Measurements from ENCODE around the gene FAM81A. TPM values are rescaled to one million over a fixed set of nuclear protein-coding genes. Genes with fewer than 3 reads are reported as not detected.

The FAM81A gene
- polyA plus RNA-seq = 5.3 TPM
- long read RNA-seq, donor 1, partial matches to known transcripts = 0 of 1 reads
- long read RNA-seq, donor 1, other reads (novel, unspliced or antisense) = 0 of 1 reads
- long read RNA-seq, donor 2 = 0 reads
- long read RNA-seq, donor 3 = 0 reads
- long read RNA-seq, donor 4 = 0 reads
- long read RNA-seq, donor 5 = 0 reads
- long read RNA-seq, donor 6, partial matches to known transcripts = 0 of 1 reads
- long read RNA-seq, donor 6, other reads (novel, unspliced or antisense) = 0 of 1 reads
- long read RNA-seq, donor 7, partial matches to known transcripts = 0 of 1 reads
- long read RNA-seq, donor 7, other reads (novel, unspliced or antisense) = 0 of 1 reads
- long read RNA-seq, donor 8, partial matches to known transcripts = 0 of 1 reads
- long read RNA-seq, donor 8, other reads (novel, unspliced or antisense) = 0 of 1 reads
- long read RNA-seq, donor 9 = 0 reads
- long read RNA-seq, donor 10, partial matches to known transcripts = 0 of 1 reads
- long read RNA-seq, donor 10, other reads (novel, unspliced or antisense) = 0 of 1 reads
- long read RNA-seq, donor 11 = 0 reads

- WGBS (ENCODE audit: insufficient coverage, low lambda C conversion rate) = no CpG with 5 or more reads among the region's 96 CpGs
- H3K4me3 ChIP-seq (ENCODE audit: low read length) = peak within 1 kb of the TSS; percentile 55
- no peaks in the 10 kb centered on the region for H3K36me3 ChIP-seq (ENCODE audit: control insufficient read depth, insufficient read depth, low read length)
- peaks cover 22% of the 10 kb centered on the region for H3K27me3 ChIP-seq (ENCODE audit: control insufficient read depth, insufficient read depth, low read length)
- peak; percentile 60 to 76 for DNase-seq
- H3K27ac ChIP-seq (ENCODE audit: low read length) = no peak within 1 kb of the TSS
- H3K9me3 ChIP-seq (ENCODE audit: control insufficient read depth, low read depth, low read length) = no peaks in the 10 kb centered on the region
- H3K4me1 ChIP-seq (ENCODE audit: control insufficient read depth, insufficient read depth, low read length) = peaks cover 13% of the 10 kb centered on the region
Observed at GRCh38 chr15:59437817-59438624, at the start of gene FAM81A. Gene FAM81A, plus strand, starts transcription at chr15:59438186. Its CDS starts 20,441 bp downstream, at chr15:59458627.

- H3K9me3 ChIP-seq (ENCODE audit: control insufficient read depth, low read depth, low read length) = no peaks in the 10 kb centered on the region
- no peak overlapping the region for H3K27ac ChIP-seq (ENCODE audit: low read length)
- H3K36me3 ChIP-seq (ENCODE audit: control insufficient read depth, insufficient read depth, low read length) = no peaks in the 10 kb centered on the region
- no peak for DNase-seq
- no peaks in the 10 kb centered on the region for H3K4me1 ChIP-seq (ENCODE audit: control insufficient read depth, insufficient read depth, low read length)
- no peak overlapping the region for H3K4me3 ChIP-seq (ENCODE audit: low read length)
- no CpG with 5 or more reads among the region's 3 CpGs for WGBS (ENCODE audit: insufficient coverage, low lambda C conversion rate)
- H3K27me3 ChIP-seq (ENCODE audit: control insufficient read depth, insufficient read depth, low read length) = no peaks in the 10 kb centered on the region
Observed at GRCh38 chr15:59388670-59389069, 49.3 kb upstream of the FAM81A start.

- WGBS (ENCODE audit: insufficient coverage, low lambda C conversion rate) = no CpG with 5 or more reads among the region's 5 CpGs
- Histone ChIP-seq H3K9me3 (ENCODE audit: control insufficient read depth, low read depth, low read length) (no peaks in the 10 kb centered on the region), H3K36me3 (ENCODE audit: control insufficient read depth, insufficient read depth, low read length) (no peaks in the 10 kb centered on the region), H3K27me3 (ENCODE audit: control insufficient read depth, insufficient read depth, low read length) (no peaks in the 10 kb centered on the region), H3K4me1 (ENCODE audit: control insufficient read depth, insufficient read depth, low read length) (no peaks in the 10 kb centered on the region), H3K27ac (ENCODE audit: low read length) (no peak overlapping the region), H3K4me3 (ENCODE audit: low read length) (no peak overlapping the region)
- DNase-seq = no peak
Observed at GRCh38 chr15:59392299-59392698, 45.7 kb upstream of the FAM81A start.

- H3K27ac ChIP-seq (ENCODE audit: low read length) = no peak overlapping the region
- no peak for DNase-seq
- H3K27me3 ChIP-seq (ENCODE audit: control insufficient read depth, insufficient read depth, low read length) = no peaks in the 10 kb centered on the region
- H3K4me1 ChIP-seq (ENCODE audit: control insufficient read depth, insufficient read depth, low read length) = no peaks in the 10 kb centered on the region
- H3K9me3 ChIP-seq (ENCODE audit: control insufficient read depth, low read depth, low read length) = no peaks in the 10 kb centered on the region
- no peak overlapping the region for H3K4me3 ChIP-seq (ENCODE audit: low read length)
- no peaks in the 10 kb centered on the region for H3K36me3 ChIP-seq (ENCODE audit: control insufficient read depth, insufficient read depth, low read length)
- WGBS (ENCODE audit: insufficient coverage, low lambda C conversion rate) = 100% methylated on average over 3 of the region's 9 CpGs
Observed at GRCh38 chr15:59394166-59394661, 43.8 kb upstream of the FAM81A start.

GRCh38 chr15:59396211-59396610 is 41.8 kb upstream of the FAM81A start:
- DNase-seq = no peak
- no peak overlapping the region for H3K4me3 ChIP-seq (ENCODE audit: low read length)
- H3K36me3 ChIP-seq (ENCODE audit: control insufficient read depth, insufficient read depth, low read length) = no peaks in the 10 kb centered on the region
- no CpG with 5 or more reads among the region's 3 CpGs for WGBS (ENCODE audit: insufficient coverage, low lambda C conversion rate)
- H3K27ac ChIP-seq (ENCODE audit: low read length) = no peak overlapping the region
- H3K4me1 ChIP-seq (ENCODE audit: control insufficient read depth, insufficient read depth, low read length) = no peaks in the 10 kb centered on the region
- no peaks in the 10 kb centered on the region for H3K27me3 ChIP-seq (ENCODE audit: control insufficient read depth, insufficient read depth, low read length)
- no peaks in the 10 kb centered on the region for H3K9me3 ChIP-seq (ENCODE audit: control insufficient read depth, low read depth, low read length)

- Histone ChIP-seq H3K4me1 (ENCODE audit: control insufficient read depth, insufficient read depth, low read length) (no peaks in the 10 kb centered on the region), H3K27me3 (ENCODE audit: control insufficient read depth, insufficient read depth, low read length) (no peaks in the 10 kb centered on the region), H3K36me3 (ENCODE audit: control insufficient read depth, insufficient read depth, low read length) (no peaks in the 10 kb centered on the region), H3K27ac (ENCODE audit: low read length) (no peak overlapping the region), H3K4me3 (ENCODE audit: low read length) (no peak overlapping the region), H3K9me3 (ENCODE audit: control insufficient read depth, low read depth, low read length) (no peaks in the 10 kb centered on the region)
- no peak for DNase-seq
- WGBS (ENCODE audit: insufficient coverage, low lambda C conversion rate) = no CpG with 5 or more reads among the region's 3 CpGs
Observed at GRCh38 chr15:59396679-59397078, 41.3 kb upstream of the FAM81A start.

- no CpG with 5 or more reads among the region's 1 CpG for WGBS (ENCODE audit: insufficient coverage, low lambda C conversion rate)
- no peaks in the 10 kb centered on the region for H3K9me3 ChIP-seq (ENCODE audit: control insufficient read depth, low read depth, low read length)
- H3K4me3 ChIP-seq (ENCODE audit: low read length) = no peak overlapping the region
- H3K36me3 ChIP-seq (ENCODE audit: control insufficient read depth, insufficient read depth, low read length) = no peaks in the 10 kb centered on the region
- no peaks in the 10 kb centered on the region for H3K27me3 ChIP-seq (ENCODE audit: control insufficient read depth, insufficient read depth, low read length)
- H3K4me1 ChIP-seq (ENCODE audit: control insufficient read depth, insufficient read depth, low read length) = no peaks in the 10 kb centered on the region
- H3K27ac ChIP-seq (ENCODE audit: low read length) = no peak overlapping the region
- no peak for DNase-seq
Observed at GRCh38 chr15:59398220-59398619, 39.8 kb upstream of the FAM81A start.

GRCh38 chr15:59399465-59400102 is 38.4 kb upstream of the FAM81A start:
- Histone ChIP-seq H3K4me3 (ENCODE audit: low read length) (no peak overlapping the region), H3K27ac (ENCODE audit: low read length) (no peak overlapping the region), H3K9me3 (ENCODE audit: control insufficient read depth, low read depth, low read length) (no peaks in the 10 kb centered on the region), H3K27me3 (ENCODE audit: control insufficient read depth, insufficient read depth, low read length) (no peaks in the 10 kb centered on the region), H3K4me1 (ENCODE audit: control insufficient read depth, insufficient read depth, low read length) (no peaks in the 10 kb centered on the region), H3K36me3 (ENCODE audit: control insufficient read depth, insufficient read depth, low read length) (no peaks in the 10 kb centered on the region)
- WGBS (ENCODE audit: insufficient coverage, low lambda C conversion rate) = 100% methylated on average over 1 of the region's 7 CpGs
- no peak for DNase-seq

- H3K9me3 ChIP-seq (ENCODE audit: control insufficient read depth, low read depth, low read length) = no peaks in the 10 kb centered on the region
- no peaks in the 10 kb centered on the region for H3K36me3 ChIP-seq (ENCODE audit: control insufficient read depth, insufficient read depth, low read length)
- no peak for DNase-seq
- no peak overlapping the region for H3K27ac ChIP-seq (ENCODE audit: low read length)
- 90% methylated on average over 2 of the region's 13 CpGs for WGBS (ENCODE audit: insufficient coverage, low lambda C conversion rate)
- H3K27me3 ChIP-seq (ENCODE audit: control insufficient read depth, insufficient read depth, low read length) = no peaks in the 10 kb centered on the region
- no peaks in the 10 kb centered on the region for H3K4me1 ChIP-seq (ENCODE audit: control insufficient read depth, insufficient read depth, low read length)
- H3K4me3 ChIP-seq (ENCODE audit: low read length) = no peak overlapping the region
Observed at GRCh38 chr15:59400103-59400813, 37.7 kb upstream of the FAM81A start.
